ENCODE data around the gene MRPL54. TPM values are rescaled to one million over a fixed set of nuclear protein-coding genes. Genes with fewer than 3 reads are reported as not detected.

The MRPL54 gene
- total and polyA plus RNA-seq, 3 donors from 2014 or later, result 42.4 to 96.4 (median 57.4) TPM

DNA sequence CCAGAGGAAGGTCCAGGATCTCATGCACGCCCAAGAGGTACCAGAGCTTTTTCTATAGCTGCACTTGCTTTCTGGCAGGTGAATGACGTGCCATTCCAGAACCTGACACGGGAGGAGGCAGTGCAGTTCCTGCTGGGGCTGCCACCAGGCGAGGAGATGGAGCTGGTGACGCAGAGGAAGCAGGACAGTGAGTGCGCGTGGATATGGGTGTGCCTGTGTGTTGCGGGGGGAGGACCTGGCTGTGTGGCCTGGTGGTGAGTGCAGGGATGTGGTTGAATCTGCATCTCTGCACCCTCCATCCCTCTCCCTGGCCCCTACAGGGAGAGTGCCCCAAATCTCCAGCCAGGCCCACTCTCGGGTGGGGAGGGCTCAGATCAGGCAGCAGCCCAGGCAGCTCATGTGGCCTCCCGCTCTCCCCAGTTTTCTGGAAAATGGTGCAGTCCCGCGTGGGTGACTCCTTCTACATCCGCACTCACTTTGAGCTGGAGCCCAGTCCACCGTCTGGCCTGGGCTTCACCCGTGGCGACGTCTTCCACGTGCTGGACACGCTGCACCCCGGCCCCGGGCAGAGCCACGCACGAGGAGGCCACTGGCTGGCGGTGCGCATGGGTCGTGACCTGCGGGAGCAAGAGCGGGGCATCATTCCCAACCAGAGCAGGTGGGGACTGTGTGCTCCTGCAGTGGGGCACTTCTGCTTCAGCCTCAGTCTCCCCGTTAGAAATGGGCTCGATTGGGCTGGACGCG lies 23.8 kb upstream of the MRPL54 start:
- no peak overlapping the region for H3K27ac ChIP-seq
- no peaks in the 10 kb centered on the region for H3K27me3 ChIP-seq
- DNase-seq, result no peak
- WGBS, 2 donors, result 90 to 91% methylated on average over 27 to 32 of the region's 32 CpGs
- intact Hi-C loops (cut with DNase I; ENCODE audit: low total_unique reads), result no loop called here
- H3K4me1 ChIP-seq, result no peaks in the 10 kb centered on the region
- H3K4me3 ChIP-seq, result no peak overlapping the region
- H3K36me3 ChIP-seq (ENCODE audit: low read depth, missing control alignments), result no peaks in the 10 kb centered on the region
- H3K9me3 ChIP-seq, result no peaks in the 10 kb centered on the region
- TF ChIP-seq CTCF (IDR thresholded peaks at IDR 0.05) (no peak), POLR2A (IDR thresholded peaks at IDR 0.05) (no peak)

GRCh38 chr19:3740431-3740830 lies 22.1 kb upstream of the MRPL54 start:
- H3K27ac ChIP-seq, result no peak overlapping the region
- no peaks in the 10 kb centered on the region for H3K4me1 ChIP-seq
- TF ChIP-seq CTCF (IDR thresholded peaks at IDR 0.05), result no peak
- TF ChIP-seq POLR2A (IDR thresholded peaks at IDR 0.05), result no peak
- intact Hi-C loops (cut with DNase I; ENCODE audit: low total_unique reads), result no loop called here
- H3K4me3 ChIP-seq, result no peak overlapping the region
- H3K36me3 ChIP-seq (ENCODE audit: low read depth, missing control alignments), result no peaks in the 10 kb centered on the region
- H3K27me3 ChIP-seq, result no peaks in the 10 kb centered on the region
- WGBS, 2 donors, result 87 to 88% methylated on average over 11 to 24 of the region's 24 CpGs
- no peaks in the 10 kb centered on the region for H3K9me3 ChIP-seq
- no peak for DNase-seq

DNA sequence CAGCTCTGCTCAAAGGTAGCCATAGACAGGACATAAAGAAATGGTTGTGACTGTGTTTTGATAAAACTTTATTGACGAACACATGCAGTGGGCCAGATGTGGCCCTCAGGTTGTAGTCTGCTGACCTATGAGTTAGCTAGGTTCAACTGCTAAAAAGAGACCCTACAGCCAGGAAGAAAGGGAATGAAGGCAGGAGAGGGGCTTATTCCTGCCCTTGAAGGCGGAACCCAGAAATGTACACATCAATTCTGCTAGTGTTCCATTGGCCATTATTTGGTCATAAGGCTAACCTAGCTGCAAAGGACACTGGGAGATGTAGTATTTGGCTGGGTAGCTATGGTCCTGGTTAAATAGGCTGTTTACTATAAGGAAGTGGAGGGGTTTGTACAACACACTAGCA lies 19.0 kb upstream of the MRPL54 start:
- WGBS, 2 donors, result 94 to 95% methylated on average over 2 of the region's 2 CpGs
- intact Hi-C loops (cut with DNase I; ENCODE audit: low total_unique reads), result no loop called here
- no peak overlapping the region for H3K4me3 ChIP-seq
- H3K36me3 ChIP-seq (ENCODE audit: low read depth, missing control alignments), result no peaks in the 10 kb centered on the region
- no peak for DNase-seq
- no peak overlapping the region for H3K27ac ChIP-seq
- TF ChIP-seq CTCF (IDR thresholded peaks at IDR 0.05) (no peak), POLR2A (IDR thresholded peaks at IDR 0.05) (no peak)
- H3K4me1 ChIP-seq, result no peaks in the 10 kb centered on the region
- no peaks in the 10 kb centered on the region for H3K9me3 ChIP-seq
- H3K27me3 ChIP-seq, result no peaks in the 10 kb centered on the region

GRCh38 chr19:3745363-3746045 lies 17.0 kb upstream of the MRPL54 start:
- 69 to 92% methylated on average over 8 of the region's 8 CpGs for WGBS, 2 donors
- no peak overlapping the region for H3K4me3 ChIP-seq
- TF ChIP-seq CTCF (IDR thresholded peaks at IDR 0.05) (no peak), POLR2A (IDR thresholded peaks at IDR 0.05) (no peak)
- no peak overlapping the region for H3K27ac ChIP-seq
- H3K4me1 ChIP-seq, result no peaks in the 10 kb centered on the region
- H3K9me3 ChIP-seq, result no peaks in the 10 kb centered on the region
- intact Hi-C loops (cut with DNase I; ENCODE audit: low total_unique reads), result no loop called here
- DNase-seq, result no peak
- no peaks in the 10 kb centered on the region for H3K36me3 ChIP-seq (ENCODE audit: low read depth, missing control alignments)
- no peaks in the 10 kb centered on the region for H3K27me3 ChIP-seq

All from testis (tissue), 3 donors.